IMR-90 (cell line): Measurements from ENCODE around the gene M6PR. TPM values are rescaled to one million over a fixed set of nuclear protein-coding genes. Genes with fewer than 3 reads are reported as not detected.

ENCODE experiments used
- ATAC-seq: fragments of 200-7000 bp; cut with Tn5 transposase; 2 replicates; pipeline ENCODE4 v1.9.1; 2020; ENCODE audit warnings: low read depth, mild to moderate bottlenecking, moderate library complexity
- BruUV-seq: library from RNA; stranded (reverse); fragments of 400-500 nt; replicated peaks from 2 replicates; lab custom pipeline; 2021; lab: Mats Ljungman, UMichigan
- CTCF ChIA-PET: fragments of 300-600 bp; formaldehyde crosslinking; extraction: SDS; loops from one replicate; lab custom pipeline; 2021; ENCODE audit warnings: antibody characterized with exemption; lab: Yijun Ruan, JAX
- POLR2A ChIA-PET: fragments of 300-600 bp; sonication (Branson Sonifier 250); formaldehyde crosslinking; loops from one replicate; lab custom pipeline; 2022; ENCODE audit warnings: antibody characterized with exemption; ENCODE audit not compliant: unreplicated experiment; lab: Charles Lee
- DNase-seq: peaks from one replicate; pipeline ENCODE4 v3.0.0; 2013
- H2AFZ ChIP-seq: replicated peaks from 2 replicates; pipeline ENCODE3; 2013; ENCODE audit warnings: low read length, mild to moderate bottlenecking; ENCODE audit not compliant: poor library complexity
- H2AK5ac ChIP-seq: 2 replicates; pipeline ENCODE4 v1.6.1; 2013; ENCODE audit warnings: low read depth, low read length, inconsistent platforms
- H2AK9ac ChIP-seq: replicated peaks from 2 replicates; pipeline ENCODE3; 2013; ENCODE audit warnings: mild to moderate bottlenecking, low read depth, low read length, moderate library complexity; ENCODE audit not compliant: poor library complexity
- H2BK120ac ChIP-seq: 2 replicates; pipeline ENCODE4 v1.6.1; 2013; ENCODE audit warnings: low read depth, low read length, inconsistent platforms
- H2BK15ac ChIP-seq: 3 replicates; pipeline ENCODE4 v1.6.1; 2013; ENCODE audit warnings: low read depth, low read length, inconsistent platforms
- H2BK20ac ChIP-seq: 2 replicates; pipeline ENCODE4 v1.6.1; 2013; ENCODE audit warnings: low read depth, mild to moderate bottlenecking, inconsistent platforms, low read length, moderate library complexity
- H2BK5ac ChIP-seq: 2 replicates; pipeline ENCODE4 v1.6.1; 2013; ENCODE audit warnings: mild to moderate bottlenecking, low read depth, low read length, inconsistent platforms; ENCODE audit not compliant: poor library complexity, severe bottlenecking
- H3K14ac ChIP-seq: replicated peaks from 2 replicates; pipeline ENCODE4 v1.6.1; 2013; ENCODE audit warnings: low read depth, low read length, inconsistent platforms
- H3K18ac ChIP-seq: 2 replicates; pipeline ENCODE4 v1.6.1; 2013; ENCODE audit warnings: low read depth, low read length, control low read depth
- H3K23ac ChIP-seq: 2 replicates; pipeline ENCODE4 v1.6.1; 2013; ENCODE audit warnings: low read depth, low read length, inconsistent platforms
- H3K27ac ChIP-seq: 2 replicates; pipeline ENCODE4 v1.5.1; 2013; ENCODE audit warnings: mild to moderate bottlenecking, control low read depth, low read length; ENCODE audit not compliant: insufficient read depth
- H3K27me3 ChIP-seq: 2 replicates; pipeline ENCODE4 v1.6.1; 2013; ENCODE audit warnings: low read length; ENCODE audit not compliant: control insufficient read depth, insufficient read depth
- H3K36me3 ChIP-seq: 2 replicates; pipeline ENCODE4 v1.6.1; 2013; ENCODE audit warnings: low read length, mixed read lengths; ENCODE audit not compliant: control insufficient read depth, insufficient read depth
- H3K4ac ChIP-seq: 2 replicates; pipeline ENCODE4 v1.6.1; 2013; ENCODE audit warnings: low read depth, low read length, inconsistent platforms
- H3K4me1 ChIP-seq: 2 replicates; pipeline ENCODE4 v1.6.1; 2013; ENCODE audit warnings: low read length, mixed read lengths; ENCODE audit not compliant: control insufficient read depth, insufficient read depth
- H3K4me2 ChIP-seq: 2 replicates; pipeline ENCODE4 v1.6.1; 2013; ENCODE audit warnings: low read depth, mild to moderate bottlenecking, control low read depth, low read length, moderate library complexity
- H3K4me3 ChIP-seq: 2 replicates; pipeline ENCODE4 v1.5.1; 2013; ENCODE audit warnings: low read depth, mild to moderate bottlenecking, control low read depth, low read length, moderate library complexity; ENCODE audit not compliant: insufficient read depth
- H3K56ac ChIP-seq: 2 replicates; pipeline ENCODE4 v1.6.1; 2013; ENCODE audit warnings: low read length, inconsistent platforms; ENCODE audit not compliant: insufficient read depth; ENCODE audit errors: extremely low read depth
- H3K79me1 ChIP-seq, 2 experiments: 2 replicates each; pipeline ENCODE4 v1.6.1; 2013; ENCODE audit warnings: low read length in 2 of 2, inconsistent platforms in 1 of 2, low read depth in 1 of 2
- H3K9ac ChIP-seq: 2 replicates; pipeline ENCODE4 v1.6.1; 2013; ENCODE audit warnings: low read depth, low read length, control low read depth
- H3K9me1 ChIP-seq: 2 replicates; pipeline ENCODE4 v1.6.1; 2013; ENCODE audit warnings: low read length, inconsistent platforms; ENCODE audit not compliant: insufficient read depth
- H3K9me3 ChIP-seq: 2 replicates; pipeline ENCODE4 v1.6.1; 2013; ENCODE audit warnings: low read length; ENCODE audit not compliant: control insufficient read depth, insufficient read depth
- H4K20me1 ChIP-seq: 2 replicates; pipeline ENCODE4 v1.6.1; 2013; ENCODE audit warnings: low read length, inconsistent platforms; ENCODE audit not compliant: insufficient read depth
- H4K5ac ChIP-seq: 2 replicates; pipeline ENCODE4 v1.6.1; 2013; ENCODE audit warnings: mild to moderate bottlenecking, low read depth, low read length, control low read depth
- H4K8ac ChIP-seq, 2 experiments: 2 replicates each; pipeline ENCODE4 v1.6.1; 2013; ENCODE audit warnings: low read depth in 2 of 2, low read length in 2 of 2, control low read depth in 1 of 2, inconsistent platforms in 1 of 2
- H4K91ac ChIP-seq: 2 replicates; pipeline ENCODE4 v1.6.1; 2013; ENCODE audit warnings: low read depth, low read length, inconsistent platforms; ENCODE audit not compliant: insufficient read depth
- CHD1 ChIP-seq: IDR thresholded peaks from 2 replicates; pipeline ENCODE4 v1.6.1; 2012; ENCODE audit warnings: low read depth, low read length, improper control_type of control experiment
- MXI1 ChIP-seq: IDR thresholded peaks from 2 replicates; pipeline ENCODE4 v1.6.1; 2012; ENCODE audit warnings: low read depth, mild to moderate bottlenecking, low read length, moderate library complexity, borderline replicate concordance
- USF2 ChIP-seq: fragments of 150-350 bp; IDR thresholded peaks from 2 replicates; pipeline ENCODE4 v1.6.1; 2017; ENCODE audit warnings: mild to moderate bottlenecking, antibody characterized with exemption, low read length, low read depth
- WGBS, 2 experiments: methylation state at CpG; one replicate each; pipeline versions ENCODE4 v1.1.5 to v1.1.7; 2013; ENCODE audit warnings: missing lambda C conversion rate in 2 of 2; ENCODE audit not compliant: insufficient read length in 1 of 2; ENCODE audit errors: extremely low coverage in 2 of 2; 5-methylcytosine and 5-hydroxymethylcytosine counted together
- dilution Hi-C: fragments of 300-500 bp; cut with HindIII; formaldehyde crosslinking; loops from one replicate; pipeline ENCODE4 v1.14.3; 2018; ENCODE audit warnings: low sequenced_read_pairs; ENCODE audit not compliant: unreplicated experiment
- in situ Hi-C: fragments of 300-500 bp; cut with MboI; formaldehyde crosslinking; loops from 3 replicates; pipeline ENCODE4 v1.14.3; 2019; ENCODE audit warnings: low sequenced_read_pairs, inconsistent platforms, mixed read lengths
- intact Hi-C: fragments of 100-400 bp; cut with micrococcal nuclease; formaldehyde crosslinking; loops from 2 replicates; pipeline ENCODE4 v1.10.0; 2022
- polyA plus RNA-seq, 3 experiments: library from polyadenylated mRNA; depleted of rRNA; stranded (reverse); fragments of >200 nt; gene quantifications; 2 replicates each; pipeline ENCODE4 v1.2.3, GENCODE V29; 2012; ENCODE audit warnings: low replicate concordance in 1 of 3
- total RNA-seq: library from RNA; depleted of rRNA; stranded (reverse); fragments of >200 nt; gene quantifications from 2 replicates; pipeline ENCODE4 v1.2.3, GENCODE V29; 2012
- TF ChIP-seq, protein P1 (sequence below): fragments of 150-350 bp; IDR thresholded peaks from 2 replicates; pipeline ENCODE4 v1.6.1; 2016; ENCODE audit warnings: low read depth, mild to moderate bottlenecking, low read length, moderate library complexity, borderline replicate concordance

Gene M6PR
- total and polyA plus RNA-seq, 2 of the 4 experiments (the other 2 are of a cell fraction), result 86.6 to 140 TPM

GRCh38 chr12:8912914-8913313 lies 36.5 kb downstream of the M6PR start:
- no peak overlapping the region for H3K4ac ChIP-seq
- peak overlapping the region; percentile 71 for H2AFZ ChIP-seq
- no peak overlapping the region for H3K18ac ChIP-seq
- H3K27me3 ChIP-seq, result no peaks in the 10 kb centered on the region
- H4K20me1 ChIP-seq, result no peaks in the 10 kb centered on the region
- H2AK9ac ChIP-seq, result no peak overlapping the region
- peaks cover 9% of the 10 kb centered on the region for H3K9me1 ChIP-seq
- H3K23ac ChIP-seq, result peak overlapping the region; percentile 59; the same call in 1 of the 2 replicates
- H2BK5ac ChIP-seq, result no peak overlapping the region
- no peak overlapping the region for H3K56ac ChIP-seq
- no peak for TF ChIP-seq CHD1
- no peak for TF ChIP-seq USF2
- no peak for TF ChIP-seq MXI1
- TF ChIP-seq, protein P1, sequence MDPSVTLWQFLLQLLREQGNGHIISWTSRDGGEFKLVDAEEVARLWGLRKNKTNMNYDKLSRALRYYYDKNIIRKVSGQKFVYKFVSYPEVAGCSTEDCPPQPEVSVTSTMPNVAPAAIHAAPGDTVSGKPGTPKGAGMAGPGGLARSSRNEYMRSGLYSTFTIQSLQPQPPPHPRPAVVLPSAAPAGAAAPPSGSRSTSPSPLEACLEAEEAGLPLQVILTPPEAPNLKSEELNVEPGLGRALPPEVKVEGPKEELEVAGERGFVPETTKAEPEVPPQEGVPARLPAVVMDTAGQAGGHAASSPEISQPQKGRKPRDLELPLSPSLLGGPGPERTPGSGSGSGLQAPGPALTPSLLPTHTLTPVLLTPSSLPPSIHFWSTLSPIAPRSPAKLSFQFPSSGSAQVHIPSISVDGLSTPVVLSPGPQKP, result no peak
- no peak overlapping the region for H3K27ac ChIP-seq
- peak overlapping the region; percentile 79 for H4K5ac ChIP-seq
- H3K9ac ChIP-seq, result peak overlapping the region; percentile 55; the same call in 1 of the 2 replicates
- no peak for ATAC-seq
- no CpG with 5 or more reads among the region's 9 CpGs for WGBS, 2 experiments
- peak overlapping the region; percentile 48 to 77 for H4K8ac ChIP-seq
- POLR2A ChIA-PET, result no interaction called here
- H2BK15ac ChIP-seq, result no peak overlapping the region
- in situ Hi-C loops (no loop called here), intact Hi-C loops (no loop called here), dilution Hi-C loops (no loop called here)
- H3K79me1 ChIP-seq, result peaks cover 7 to 25% of the 10 kb centered on the region in 2 experiments
- no TSS peak for BruUV-seq
- H3K14ac ChIP-seq, result no peak overlapping the region
- no peak overlapping the region for H4K91ac ChIP-seq
- CTCF ChIA-PET, result interaction anchor here (0.7 kb wide), 2 partner anchors 37 to 270 kb away, joined by 3 read pairs; partner anchors contain the start of gene M6PR
- no peak overlapping the region for H2AK5ac ChIP-seq
- H2BK20ac ChIP-seq, result no peak overlapping the region
- no peaks in the 10 kb centered on the region for H3K9me3 ChIP-seq
- no peak overlapping the region for H2BK120ac ChIP-seq
- DNase-seq, result no peak
- H3K36me3 ChIP-seq, result no peaks in the 10 kb centered on the region
- peaks cover 2% of the 10 kb centered on the region for H3K4me1 ChIP-seq
- no peak overlapping the region for H3K4me3 ChIP-seq
- peak overlapping the region; percentile 65; the same call in 1 of the 2 replicates for H3K4me2 ChIP-seq
